DOHH2 (cell line): Measurements from ENCODE around the gene IFIH1.

ENCODE experiments used
- H3F3A ChIP-seq: fragments of 200-600 bp; sonication (generic), shearing (Covaris generic); 2 replicates; pipeline ENCODE4 v1.6.0; 2016; ENCODE audit warnings: antibody characterized with exemption, mild to moderate bottlenecking; ENCODE audit not compliant: control insufficient read depth, insufficient read depth
- H3K27ac ChIP-seq: fragments of 200-600 bp; sonication (generic); 2 replicates; pipeline ENCODE4 v1.5.1; 2014; ENCODE audit warnings: low read depth, mild to moderate bottlenecking, low read length, moderate library complexity
- H3K27me3 ChIP-seq: fragments of 200-600 bp; sonication (generic); 2 replicates; pipeline ENCODE4 v1.6.1; 2014; ENCODE audit warnings: mild to moderate bottlenecking, low read length, mixed read lengths; ENCODE audit not compliant: control insufficient read depth
- H3K36me3 ChIP-seq: fragments of 200-600 bp; sonication (generic); 2 replicates; pipeline ENCODE4 v1.6.1; 2014; ENCODE audit warnings: mild to moderate bottlenecking, low read length, moderate library complexity, mixed read lengths; ENCODE audit not compliant: control insufficient read depth
- H3K4me1 ChIP-seq: fragments of 200-600 bp; sonication (generic); 2 replicates; pipeline ENCODE4 v1.6.1; 2014; ENCODE audit warnings: mild to moderate bottlenecking, low read length, mixed read lengths; ENCODE audit not compliant: control insufficient read depth
- H3K4me2 ChIP-seq: fragments of 200-600 bp; sonication (generic); 2 replicates; pipeline ENCODE4 v1.6.0; 2014; ENCODE audit warnings: mild to moderate bottlenecking, low read length, moderate library complexity
- H3K4me3 ChIP-seq: fragments of 200-600 bp; sonication (generic); 2 replicates; pipeline ENCODE4 v1.5.1; 2014; ENCODE audit warnings: mild to moderate bottlenecking, low read length, mixed read lengths
- H3K79me2 ChIP-seq: fragments of 200-600 bp; sonication (generic); 2 replicates; pipeline ENCODE4 v1.6.1; 2014; ENCODE audit warnings: mild to moderate bottlenecking, low read length, mixed read lengths; ENCODE audit not compliant: control insufficient read depth
- H3K9me2 ChIP-seq: fragments of 200-600 bp; sonication (generic); replicated peaks from 2 replicates; pipeline ENCODE4 v1.6.1; 2014; ENCODE audit warnings: mild to moderate bottlenecking, low read length, mixed read lengths; ENCODE audit not compliant: control insufficient read depth
- H3K9me3 ChIP-seq: fragments of 200-600 bp; sonication (generic); 2 replicates; pipeline ENCODE4 v1.6.1; 2014; ENCODE audit warnings: antibody characterized with exemption, low read length, mixed read lengths; ENCODE audit not compliant: control insufficient read depth, insufficient read depth
- H4K20me1 ChIP-seq: fragments of 200-600 bp; sonication (generic); 2 replicates; pipeline ENCODE4 v1.6.0; 2014; ENCODE audit warnings: low read depth, mild to moderate bottlenecking, antibody characterized with exemption, low read length, moderate library complexity; ENCODE audit not compliant: control insufficient read depth, insufficient read depth
- CTCF ChIP-seq: fragments of 200-600 bp; sonication (generic); IDR thresholded peaks from one replicate; pipeline ENCODE4 v1.5.1; 2014; ENCODE audit warnings: antibody characterized with exemption, mild to moderate bottlenecking, low read depth, low read length; ENCODE audit not compliant: poor library complexity, severe bottlenecking
- EZH2phosphoT487 ChIP-seq: fragments of 200-600 bp; sonication (generic); IDR thresholded peaks from 2 replicates; pipeline ENCODE4 v1.6.1; 2017; ENCODE audit warnings: borderline replicate concordance, mild to moderate bottlenecking, antibody characterized with exemption, low read length, moderate library complexity, mixed read lengths

The IFIH1 gene

GRCh38 chr2:162258169-162258568 is 60.3 kb downstream of the IFIH1 start:
- Histone ChIP-seq H3K27me3 (no peaks in the 10 kb centered on the region), H3K27ac (no peak overlapping the region), H3K4me3 (no peak overlapping the region), H3F3A (no peaks in the 10 kb centered on the region), H3K4me1 (no peaks in the 10 kb centered on the region), H3K79me2 (no peaks in the 10 kb centered on the region), H3K9me3 (no peaks in the 10 kb centered on the region), H4K20me1 (no peaks in the 10 kb centered on the region), H3K4me2 (no peak overlapping the region), H3K36me3 (no peaks in the 10 kb centered on the region), H3K9me2 (no peaks in the 10 kb centered on the region)
- TF ChIP-seq EZH2phosphoT487 (no peak), CTCF (no peak)

GRCh38 chr2:162257425-162257824 is 61.1 kb downstream of the IFIH1 start:
- Histone ChIP-seq H3K9me3 (no peaks in the 10 kb centered on the region), H3K9me2 (no peaks in the 10 kb centered on the region), H4K20me1 (no peaks in the 10 kb centered on the region), H3K27me3 (no peaks in the 10 kb centered on the region), H3K79me2 (no peaks in the 10 kb centered on the region), H3K27ac (no peak overlapping the region), H3K36me3 (no peaks in the 10 kb centered on the region), H3K4me2 (no peak overlapping the region), H3F3A (no peaks in the 10 kb centered on the region), H3K4me3 (no peak overlapping the region), H3K4me1 (no peaks in the 10 kb centered on the region)
- no peak for TF ChIP-seq CTCF
- TF ChIP-seq EZH2phosphoT487: no peak

GRCh38 chr2:162256591-162256991 is 61.9 kb downstream of the IFIH1 start:
- no peak overlapping the region for H3K4me3 ChIP-seq
- H3K9me2 ChIP-seq: no peaks in the 10 kb centered on the region
- no peak overlapping the region for H3K27ac ChIP-seq
- H3K9me3 ChIP-seq: no peaks in the 10 kb centered on the region
- no peaks in the 10 kb centered on the region for H3K79me2 ChIP-seq
- H3K36me3 ChIP-seq: no peaks in the 10 kb centered on the region
- no peak for TF ChIP-seq EZH2phosphoT487
- no peak for TF ChIP-seq CTCF
- H3F3A ChIP-seq: no peaks in the 10 kb centered on the region
- no peaks in the 10 kb centered on the region for H3K4me1 ChIP-seq
- H3K4me2 ChIP-seq: no peak overlapping the region
- H3K27me3 ChIP-seq: no peaks in the 10 kb centered on the region
- no peaks in the 10 kb centered on the region for H4K20me1 ChIP-seq
